ENCODE data around the gene COL24A1. TPM values are rescaled to one million over a fixed set of nuclear protein-coding genes. Genes with fewer than 3 reads are reported as not detected.

The COL24A1 gene
- total and polyA plus RNA-seq, 2 donors (not counting 3 experiments of a cell fraction or from before 2014, with no cell fraction given) = 0.03 TPM; not detected in 1

DNA sequence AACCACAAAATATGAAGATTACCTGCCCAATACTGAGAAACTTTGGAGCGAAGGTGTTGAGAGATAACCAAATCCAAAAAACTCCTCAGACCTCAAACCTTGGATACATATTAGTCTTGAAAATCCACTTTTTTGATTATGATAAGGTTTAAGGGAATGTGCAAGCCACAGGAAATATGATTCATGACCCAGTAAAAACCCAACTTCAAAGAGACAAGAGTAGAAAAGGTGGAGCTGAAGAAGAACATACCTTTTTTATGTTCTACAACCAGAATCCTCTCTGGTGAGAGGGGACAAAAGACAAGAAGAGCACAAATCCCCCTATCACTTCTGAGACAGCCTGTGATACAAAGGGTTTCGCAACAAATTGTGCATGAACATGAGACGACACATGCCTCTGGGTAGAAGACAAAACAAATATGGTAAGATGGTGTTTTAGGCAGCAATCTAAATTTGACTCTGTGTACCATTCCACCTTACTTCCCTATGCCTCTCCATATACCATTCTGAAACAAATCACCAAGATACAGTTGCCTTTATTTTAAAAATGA, 37.3 kb downstream of the COL24A1 start:
- H2AFZ ChIP-seq (ENCODE audit: low read depth, low read length) = no peak overlapping the region
- H3K9ac ChIP-seq (replicated peaks; ENCODE audit: extremely low read depth, insufficient read depth, low read length) = no peak overlapping the region
- POLR2A ChIA-PET = no interaction called here
- no peak for FAIRE-seq
- no peaks in the 10 kb centered on the region for H3K4me1 ChIP-seq (ENCODE audit: control insufficient read depth, extremely low read depth, insufficient read depth, low read length)
- no peak overlapping the region for H3K4me3 ChIP-seq (replicated peaks in 1 of 3; ENCODE audit: insufficient read depth in 1 of 3, low read depth in 1 of 3, low read length in 3 of 3)
- CTCF ChIA-PET = no interaction called here
- no peaks in the 10 kb centered on the region for H3K9me3 ChIP-seq (replicated peaks; ENCODE audit: control insufficient read depth, insufficient read depth, low read length)
- H3K79me2 ChIP-seq (ENCODE audit: control insufficient read depth, insufficient read depth, low read length) = no peaks in the 10 kb centered on the region
- H3K36me3 ChIP-seq (ENCODE audit: control insufficient read depth in 2 of 2, extremely low read depth in 1 of 2, insufficient read depth in 2 of 2, low read length in 2 of 2) = no peaks in the 10 kb centered on the region
- no TSS peak for BruUV-seq (replicated peaks)
- peaks cover 3 to 8% of the 10 kb centered on the region in 2 experiments for H3K27me3 ChIP-seq (ENCODE audit: control insufficient read depth in 2 of 2, insufficient read depth in 2 of 2, low read length in 2 of 2)
- TF ChIP-seq GATA2 (IDR thresholded peaks at IDR 0.05; ENCODE audit: insufficient read depth, insufficient read length, low read depth, low read length) = no peak
- no peak for TF ChIP-seq JUN (IDR thresholded peaks at IDR 0.05; ENCODE audit: borderline replicate concordance, insufficient read depth, insufficient read length, low read depth)
- no peak for TF ChIP-seq FOS (IDR thresholded peaks at IDR 0.05; ENCODE audit: borderline replicate concordance, insufficient read depth, low read length)
- TF ChIP-seq EZH2 (IDR thresholded peaks at IDR 0.05; ENCODE audit: borderline replicate concordance, low read depth, low read length, severe bottlenecking) = no peak
- no peak for TF ChIP-seq MYC (IDR thresholded peaks at IDR 0.05; ENCODE audit: low read depth, low read length)
- TF ChIP-seq POLR2A (IDR thresholded peaks at IDR 0.05; ENCODE audit: low read depth, low read length) = no peak
- TF ChIP-seq, protein P1, sequence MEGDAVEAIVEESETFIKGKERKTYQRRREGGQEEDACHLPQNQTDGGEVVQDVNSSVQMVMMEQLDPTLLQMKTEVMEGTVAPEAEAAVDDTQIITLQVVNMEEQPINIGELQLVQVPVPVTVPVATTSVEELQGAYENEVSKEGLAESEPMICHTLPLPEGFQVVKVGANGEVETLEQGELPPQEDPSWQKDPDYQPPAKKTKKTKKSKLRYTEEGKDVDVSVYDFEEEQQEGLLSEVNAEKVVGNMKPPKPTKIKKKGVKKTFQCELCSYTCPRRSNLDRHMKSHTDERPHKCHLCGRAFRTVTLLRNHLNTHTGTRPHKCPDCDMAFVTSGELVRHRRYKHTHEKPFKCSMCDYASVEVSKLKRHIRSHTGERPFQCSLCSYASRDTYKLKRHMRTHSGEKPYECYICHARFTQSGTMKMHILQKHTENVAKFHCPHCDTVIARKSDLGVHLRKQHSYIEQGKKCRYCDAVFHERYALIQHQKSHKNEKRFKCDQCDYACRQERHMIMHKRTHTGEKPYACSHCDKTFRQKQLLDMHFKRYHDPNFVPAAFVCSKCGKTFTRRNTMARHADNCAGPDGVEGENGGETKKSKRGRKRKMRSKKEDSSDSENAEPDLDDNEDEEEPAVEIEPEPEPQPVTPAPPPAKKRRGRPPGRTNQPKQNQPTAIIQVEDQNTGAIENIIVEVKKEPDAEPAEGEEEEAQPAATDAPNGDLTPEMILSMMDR (IDR thresholded peaks at IDR 0.05; ENCODE audit: extremely low read depth in 1 of 2, insufficient read depth in 1 of 2, low read depth in 1 of 2, low read length in 2 of 2) = no peak
- no peak for TF ChIP-seq POLR2AphosphoS5 (IDR thresholded peaks at IDR 0.05; ENCODE audit: insufficient read depth, low read depth, low read length)
- TF ChIP-seq MAX (IDR thresholded peaks at IDR 0.05; ENCODE audit: insufficient read depth, insufficient read length) = no peak
- intact Hi-C loops (cut with micrococcal nuclease) = no loop called here
- no peaks in the 10 kb centered on the region for H3K9me1 ChIP-seq (replicated peaks; ENCODE audit: control insufficient read depth, extremely low read depth, insufficient read depth, low read length)
- dilution Hi-C loops (cut with MboI; ENCODE audit: extremely low pct_ligation_motif_present, low sequenced_read_pairs) = no loop called here
- no peak for DNase-seq (ENCODE audit: low read depth, low spot score)
- H4K20me1 ChIP-seq (replicated peaks; ENCODE audit: control insufficient read depth, extremely low read depth, insufficient read depth, low read length) = no peaks in the 10 kb centered on the region
- no peak overlapping the region for H3K27ac ChIP-seq (ENCODE audit: insufficient read depth, low read depth, low read length)
- no peak overlapping the region for H3K4me2 ChIP-seq (ENCODE audit: insufficient read depth, low read length)

Measured in endothelial cell of umbilical vein (primary cell).